Measurements from ENCODE around the gene NSFL1C.

DNA sequence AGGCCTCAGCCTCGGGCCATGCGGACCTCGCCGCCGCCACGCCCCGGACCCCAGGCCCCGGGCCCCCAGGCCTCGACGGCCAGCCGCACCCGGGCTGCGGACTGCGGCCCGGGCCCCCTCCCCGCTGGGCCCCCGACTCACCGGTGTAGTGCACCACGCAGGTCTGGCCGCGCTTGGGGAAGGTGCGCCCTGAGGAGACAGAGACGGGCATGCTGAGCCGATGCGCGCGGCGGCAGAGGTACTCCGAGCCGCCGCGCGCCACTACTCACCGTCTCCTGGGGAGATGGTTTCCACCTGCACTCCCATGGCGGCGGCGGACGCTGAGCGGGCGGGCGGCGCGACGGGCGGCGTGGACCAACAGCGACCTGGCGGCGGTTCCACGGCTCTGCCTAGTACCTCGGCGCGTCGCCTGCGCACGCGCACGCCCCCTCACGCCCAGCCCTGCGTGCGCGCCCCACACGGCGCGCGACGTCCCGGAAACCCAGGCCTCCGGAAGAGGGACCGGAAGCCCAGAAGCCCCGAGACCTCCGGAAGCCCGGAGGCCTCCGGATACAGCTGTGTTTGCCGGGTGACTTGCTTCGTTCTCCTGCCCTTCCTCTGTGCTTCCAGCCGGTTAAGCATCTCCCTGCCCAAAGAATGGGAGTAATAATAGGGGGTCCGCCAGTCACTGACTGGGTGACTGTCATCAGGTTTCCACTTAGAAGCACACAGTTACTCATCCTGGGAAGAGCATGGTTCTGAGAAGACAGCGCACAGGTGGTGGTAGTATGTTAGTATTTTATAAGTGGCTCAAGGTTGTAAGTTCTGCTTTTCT lies 73.7 kb downstream of the NSFL1C start, which contains the start of gene FKBP1A:
- no peak for TF ChIP-seq EZH2 (IDR thresholded peaks at IDR 0.05; ENCODE audit: borderline replicate concordance, low read depth, low read length, severe bottlenecking)
- TF ChIP-seq, protein P1, sequence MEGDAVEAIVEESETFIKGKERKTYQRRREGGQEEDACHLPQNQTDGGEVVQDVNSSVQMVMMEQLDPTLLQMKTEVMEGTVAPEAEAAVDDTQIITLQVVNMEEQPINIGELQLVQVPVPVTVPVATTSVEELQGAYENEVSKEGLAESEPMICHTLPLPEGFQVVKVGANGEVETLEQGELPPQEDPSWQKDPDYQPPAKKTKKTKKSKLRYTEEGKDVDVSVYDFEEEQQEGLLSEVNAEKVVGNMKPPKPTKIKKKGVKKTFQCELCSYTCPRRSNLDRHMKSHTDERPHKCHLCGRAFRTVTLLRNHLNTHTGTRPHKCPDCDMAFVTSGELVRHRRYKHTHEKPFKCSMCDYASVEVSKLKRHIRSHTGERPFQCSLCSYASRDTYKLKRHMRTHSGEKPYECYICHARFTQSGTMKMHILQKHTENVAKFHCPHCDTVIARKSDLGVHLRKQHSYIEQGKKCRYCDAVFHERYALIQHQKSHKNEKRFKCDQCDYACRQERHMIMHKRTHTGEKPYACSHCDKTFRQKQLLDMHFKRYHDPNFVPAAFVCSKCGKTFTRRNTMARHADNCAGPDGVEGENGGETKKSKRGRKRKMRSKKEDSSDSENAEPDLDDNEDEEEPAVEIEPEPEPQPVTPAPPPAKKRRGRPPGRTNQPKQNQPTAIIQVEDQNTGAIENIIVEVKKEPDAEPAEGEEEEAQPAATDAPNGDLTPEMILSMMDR (IDR thresholded peaks at IDR 0.05; ENCODE audit: borderline replicate concordance, extremely low read depth, low read length, poor library complexity, severe bottlenecking), result no peak
